Fibroblast of pulmonary artery (primary cell): ENCODE data around the gene UBAC1.

Experiments used
- DNase-seq: peaks from one replicate; pipeline ENCODE4 v3.0.0-alpha.2; 2010; ENCODE audit warnings: low read depth
- H3K4me3 ChIP-seq: replicated peaks from 2 replicates; pipeline ENCODE4 v1.5.1; 2011; ENCODE audit warnings: low read depth, mild to moderate bottlenecking, control low read depth, low read length, moderate library complexity
- CTCF ChIP-seq: IDR thresholded peaks from 2 replicates; pipeline ENCODE4 v1.5.1; 2011; ENCODE audit warnings: mild to moderate bottlenecking, control low read depth, low read length, inconsistent platforms; ENCODE audit errors: missing control alignments

Gene UBAC1

GRCh38 chr9:136002215-136002614 lies 41.0 kb upstream of the UBAC1 start:
- DNase-seq = no peak
- no peak overlapping the region for H3K4me3 ChIP-seq
- TF ChIP-seq CTCF = no peak

- DNase-seq = no peak
- H3K4me3 ChIP-seq = no peak overlapping the region
- TF ChIP-seq CTCF = no peak
Measured at GRCh38 chr9:136001231-136001630, 40.1 kb upstream of the UBAC1 start.

- no peak for TF ChIP-seq CTCF
- no peak for DNase-seq
- no peak overlapping the region for H3K4me3 ChIP-seq
Measured at GRCh38 chr9:135998410-135999071, 37.4 kb upstream of the UBAC1 start.

GRCh38 chr9:135998016-135998380 lies 36.8 kb upstream of the UBAC1 start:
- no peak overlapping the region for H3K4me3 ChIP-seq
- DNase-seq = no peak
- TF ChIP-seq CTCF = no peak

- no peak overlapping the region for H3K4me3 ChIP-seq
- TF ChIP-seq CTCF = no peak
- DNase-seq = no peak
Measured at GRCh38 chr9:135997090-135998015, 36.2 kb upstream of the UBAC1 start.

GRCh38 chr9:135995816-135996215 lies 34.6 kb upstream of the UBAC1 start:
- no peak for DNase-seq

More at GRCh38 chr9:135995816-135996215, 34.6 kb upstream of the UBAC1 start:
- TF ChIP-seq CTCF = no peak
- H3K4me3 ChIP-seq = no peak overlapping the region
